Measurements from ENCODE around the gene PDE9A.

- TF ChIP-seq, protein P1, sequence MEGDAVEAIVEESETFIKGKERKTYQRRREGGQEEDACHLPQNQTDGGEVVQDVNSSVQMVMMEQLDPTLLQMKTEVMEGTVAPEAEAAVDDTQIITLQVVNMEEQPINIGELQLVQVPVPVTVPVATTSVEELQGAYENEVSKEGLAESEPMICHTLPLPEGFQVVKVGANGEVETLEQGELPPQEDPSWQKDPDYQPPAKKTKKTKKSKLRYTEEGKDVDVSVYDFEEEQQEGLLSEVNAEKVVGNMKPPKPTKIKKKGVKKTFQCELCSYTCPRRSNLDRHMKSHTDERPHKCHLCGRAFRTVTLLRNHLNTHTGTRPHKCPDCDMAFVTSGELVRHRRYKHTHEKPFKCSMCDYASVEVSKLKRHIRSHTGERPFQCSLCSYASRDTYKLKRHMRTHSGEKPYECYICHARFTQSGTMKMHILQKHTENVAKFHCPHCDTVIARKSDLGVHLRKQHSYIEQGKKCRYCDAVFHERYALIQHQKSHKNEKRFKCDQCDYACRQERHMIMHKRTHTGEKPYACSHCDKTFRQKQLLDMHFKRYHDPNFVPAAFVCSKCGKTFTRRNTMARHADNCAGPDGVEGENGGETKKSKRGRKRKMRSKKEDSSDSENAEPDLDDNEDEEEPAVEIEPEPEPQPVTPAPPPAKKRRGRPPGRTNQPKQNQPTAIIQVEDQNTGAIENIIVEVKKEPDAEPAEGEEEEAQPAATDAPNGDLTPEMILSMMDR (IDR thresholded peaks at IDR 0.05) = no peak
- TF ChIP-seq POLR2AphosphoS5 (IDR thresholded peaks at IDR 0.05) (no peak), POLR2A (IDR thresholded peaks at IDR 0.05) (no peak)
Measured at GRCh38 chr21:42655796-42656770, 2.7 kb downstream of the PDE9A start.

Measured in breast epithelium (tissue), 3 donors.